Central memory CD8-positive, alpha-beta T cell (primary cell): ENCODE data around the gene TFDP1.

Experiments
- ATAC-seq: fragments of 150-1000 bp; cut with Tn5 transposase; replicated peaks from 2 replicates; pipeline ENCODE4 v1.10.0; 2022; ENCODE audit warnings: mild to moderate bottlenecking, moderate FRiP score, moderate number of reproducible peaks; ENCODE audit not compliant: poor library complexity, severe bottlenecking; ENCODE audit errors: extremely low read depth
- DNase-seq, 2 donors: peaks; one replicate each; pipeline ENCODE4 v3.0.0; 2021; ENCODE audit warnings: low spot score in 2 of 2
- H3K27ac Mint-ChIP-seq: one replicate; pipeline ENCODE4 v1.8.0; 2022; ENCODE audit warnings: low read depth, mild to moderate bottlenecking, moderate library complexity, mixed read lengths
- H3K27me3 Mint-ChIP-seq: one replicate; pipeline ENCODE4 v1.8.0; 2022; ENCODE audit warnings: mixed read lengths
- H3K36me3 Mint-ChIP-seq: one replicate; pipeline ENCODE4 v1.8.0; 2022; ENCODE audit warnings: mild to moderate bottlenecking, moderate library complexity, mixed read lengths; ENCODE audit not compliant: insufficient read depth
- H3K4me1 Mint-ChIP-seq: one replicate; pipeline ENCODE4 v1.8.0; 2022; ENCODE audit warnings: mixed read lengths
- H3K4me3 Mint-ChIP-seq: one replicate; pipeline ENCODE4 v1.8.0; 2022; ENCODE audit warnings: mild to moderate bottlenecking, moderate library complexity, mixed read lengths
- H3K9me3 Mint-ChIP-seq: one replicate; pipeline ENCODE4 v1.8.0; 2022; ENCODE audit warnings: mixed read lengths

Gene TFDP1

GRCh38 chr13:113659337-113659736 lies 74.8 kb downstream of the TFDP1 start:
- no peak overlapping the region for H3K4me3 Mint-ChIP-seq
- peaks cover 13% of the 10 kb centered on the region for H3K9me3 Mint-ChIP-seq
- no peak for DNase-seq
- H3K27ac Mint-ChIP-seq, result no peak overlapping the region
- no peaks in the 10 kb centered on the region for H3K36me3 Mint-ChIP-seq
- ATAC-seq, result no peak
- H3K27me3 Mint-ChIP-seq, result no peaks in the 10 kb centered on the region
- H3K4me1 Mint-ChIP-seq, result no peaks in the 10 kb centered on the region

- ATAC-seq (no peak), DNase-seq (no peak)
- Mint-ChIP-seq H3K4me3 (no peak overlapping the region), H3K27me3 (no peaks in the 10 kb centered on the region), H3K36me3 (no peaks in the 10 kb centered on the region), H3K4me1 (no peaks in the 10 kb centered on the region), H3K9me3 (peaks cover 13% of the 10 kb centered on the region), H3K27ac (no peak overlapping the region)
Observed at GRCh38 chr13:113660066-113660465, 75.5 kb downstream of the TFDP1 start.

GRCh38 chr13:113661509-113661908 lies 77.0 kb downstream of the TFDP1 start:
- no peak for DNase-seq
- no peaks in the 10 kb centered on the region for H3K36me3 Mint-ChIP-seq
- no peak overlapping the region for H3K27ac Mint-ChIP-seq
- H3K27me3 Mint-ChIP-seq, result no peaks in the 10 kb centered on the region
- ATAC-seq, result no peak
- peaks cover 13% of the 10 kb centered on the region for H3K9me3 Mint-ChIP-seq
- H3K4me1 Mint-ChIP-seq, result no peaks in the 10 kb centered on the region
- H3K4me3 Mint-ChIP-seq, result no peak overlapping the region

GRCh38 chr13:113663934-113664333 lies 79.4 kb downstream of the TFDP1 start:
- Mint-ChIP-seq H3K4me1 (no peaks in the 10 kb centered on the region), H3K36me3 (no peaks in the 10 kb centered on the region), H3K9me3 (peaks cover 13% of the 10 kb centered on the region), H3K27ac (no peak overlapping the region), H3K27me3 (no peaks in the 10 kb centered on the region), H3K4me3 (no peak overlapping the region)
- no peak for DNase-seq
- ATAC-seq, result no peak

GRCh38 chr13:113664751-113665596 lies 80.4 kb downstream of the TFDP1 start:
- ATAC-seq (no peak), DNase-seq (no peak)
- H3K27ac Mint-ChIP-seq, result no peak overlapping the region
- no peaks in the 10 kb centered on the region for H3K36me3 Mint-ChIP-seq
- H3K4me1 Mint-ChIP-seq, result no peaks in the 10 kb centered on the region
- no peaks in the 10 kb centered on the region for H3K27me3 Mint-ChIP-seq
- no peak overlapping the region for H3K4me3 Mint-ChIP-seq
- peaks cover 13% of the 10 kb centered on the region for H3K9me3 Mint-ChIP-seq

- no peaks in the 10 kb centered on the region for H3K27me3 Mint-ChIP-seq
- H3K4me1 Mint-ChIP-seq, result no peaks in the 10 kb centered on the region
- no peaks in the 10 kb centered on the region for H3K36me3 Mint-ChIP-seq
- H3K4me3 Mint-ChIP-seq, result no peak overlapping the region
- DNase-seq (no peak), ATAC-seq (no peak)
- no peak overlapping the region for H3K27ac Mint-ChIP-seq
- H3K9me3 Mint-ChIP-seq, result peaks cover 10% of the 10 kb centered on the region
Observed at GRCh38 chr13:113665597-113666328, 81.2 kb downstream of the TFDP1 start.

GRCh38 chr13:113666329-113666670 lies 81.7 kb downstream of the TFDP1 start:
- H3K27me3 Mint-ChIP-seq, result no peaks in the 10 kb centered on the region
- DNase-seq (no peak), ATAC-seq (no peak)
- H3K36me3 Mint-ChIP-seq, result no peaks in the 10 kb centered on the region
- no peaks in the 10 kb centered on the region for H3K4me1 Mint-ChIP-seq
- no peak overlapping the region for H3K4me3 Mint-ChIP-seq
- peaks cover 5% of the 10 kb centered on the region for H3K9me3 Mint-ChIP-seq
- no peak overlapping the region for H3K27ac Mint-ChIP-seq

- no peaks in the 10 kb centered on the region for H3K4me1 Mint-ChIP-seq
- no peak for ATAC-seq
- H3K36me3 Mint-ChIP-seq, result no peaks in the 10 kb centered on the region
- H3K27ac Mint-ChIP-seq, result no peak within 1 kb of the TSS
- H3K27me3 Mint-ChIP-seq, result no peaks in the 10 kb centered on the region
- DNase-seq, result no peak
- no peak within 1 kb of the TSS for H3K4me3 Mint-ChIP-seq
- H3K9me3 Mint-ChIP-seq, result peaks cover under 1% of the 10 kb centered on the region
Observed at GRCh38 chr13:113666951-113667701, 82.6 kb downstream of the TFDP1 start, which contains the start of gene GRK1. GRK1 (plus strand) TSS chr13:113667219; CDS start chr13:113667387, 168 bp downstream.

GRCh38 chr13:113667771-113668490 lies 83.4 kb downstream of the TFDP1 start:
- DNase-seq, result no peak

GRCh38 chr13:113668491-113668971 lies 84.0 kb downstream of the TFDP1 start:
- DNase-seq, result no peak
- no peaks in the 10 kb centered on the region for H3K27me3 Mint-ChIP-seq
- H3K27ac Mint-ChIP-seq, result no peak overlapping the region
- no peak for ATAC-seq
- no peaks in the 10 kb centered on the region for H3K36me3 Mint-ChIP-seq
- no peak overlapping the region for H3K4me3 Mint-ChIP-seq
- no peaks in the 10 kb centered on the region for H3K9me3 Mint-ChIP-seq
- H3K4me1 Mint-ChIP-seq, result no peaks in the 10 kb centered on the region

More at GRCh38 chr13:113667771-113668490, 83.4 kb downstream of the TFDP1 start:
- Mint-ChIP-seq H3K27ac (no peak overlapping the region), H3K4me1 (no peaks in the 10 kb centered on the region), H3K4me3 (no peak overlapping the region), H3K9me3 (no peaks in the 10 kb centered on the region), H3K36me3 (no peaks in the 10 kb centered on the region), H3K27me3 (no peaks in the 10 kb centered on the region)
- no peak for ATAC-seq

- Mint-ChIP-seq H3K4me1 (no peaks in the 10 kb centered on the region), H3K4me3 (no peak overlapping the region), H3K27me3 (no peaks in the 10 kb centered on the region), H3K27ac (no peak overlapping the region), H3K36me3 (no peaks in the 10 kb centered on the region), H3K9me3 (no peaks in the 10 kb centered on the region)
- ATAC-seq (no peak), DNase-seq (no peak)
Observed at GRCh38 chr13:113669231-113669754, 84.7 kb downstream of the TFDP1 start.
